Gastrocnemius medialis (tissue), 4 donors: ENCODE data around the gene FUS.

Source experiments
- POLR2A ChIP-seq, 2 donors: fragments of 450-650 bp; IDR thresholded peaks; one replicate each; pipeline ENCODE4 v1.6.1; 2017; ENCODE audit warnings: antibody characterized with exemption in 2 of 2, mild to moderate bottlenecking in 2 of 2, moderate library complexity in 2 of 2
- TF ChIP-seq, protein P1 (sequence below), 5 experiments: fragments of 450-650 bp in 3 of 5; fragments of 200-600 bp in 2 of 5; sonication (generic) in 2 of 5; IDR thresholded peaks in 4 of 5; conservative IDR thresholded peaks in 1 of 5; 1 replicate in 4 of 5; 2 replicates in 1 of 5; pipeline ENCODE4 v1.5.1; 2016 to 2019; ENCODE audit warnings: antibody characterized with exemption in 5 of 5, mild to moderate bottlenecking in 3 of 5, moderate library complexity in 3 of 5

DNA sequence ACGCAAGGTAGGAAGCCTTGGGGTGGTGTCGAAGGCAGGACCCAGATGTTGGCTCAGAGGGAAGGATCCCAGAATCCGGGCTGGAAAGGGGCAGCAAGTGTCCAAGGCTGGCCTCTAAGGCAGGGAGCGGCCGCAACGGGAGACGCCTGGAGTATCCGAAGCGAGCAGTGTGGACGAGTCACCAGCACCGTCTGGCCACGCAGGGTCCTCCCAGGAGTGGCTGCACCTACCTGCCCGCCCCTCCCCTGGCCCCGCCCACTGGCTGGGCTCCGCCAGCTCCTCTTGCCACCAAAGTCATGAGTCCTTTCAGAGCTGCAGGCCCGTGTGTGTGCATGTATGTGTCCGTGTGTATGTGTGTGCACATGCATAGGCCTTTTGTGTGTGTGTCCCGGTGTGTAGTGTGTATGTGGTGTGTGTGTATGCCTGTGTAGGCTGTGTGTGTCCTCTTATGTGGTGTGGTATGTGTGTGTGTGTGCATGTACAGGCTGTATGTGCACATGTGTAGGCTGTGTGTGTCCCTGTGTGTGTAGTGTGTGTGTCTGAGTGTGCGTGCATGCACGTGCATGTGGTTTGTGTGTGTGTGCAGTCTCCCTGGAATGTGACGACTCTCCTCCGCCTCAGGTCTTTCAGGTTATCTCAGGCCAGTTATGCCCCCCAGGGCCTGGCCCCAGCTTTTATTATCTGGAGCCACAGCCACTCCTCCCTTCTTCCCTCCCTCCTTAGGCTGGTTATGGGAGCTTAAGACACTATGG lies 44.2 kb upstream of the FUS start, which contains the start of gene PRSS8:
- TF ChIP-seq, protein P1, sequence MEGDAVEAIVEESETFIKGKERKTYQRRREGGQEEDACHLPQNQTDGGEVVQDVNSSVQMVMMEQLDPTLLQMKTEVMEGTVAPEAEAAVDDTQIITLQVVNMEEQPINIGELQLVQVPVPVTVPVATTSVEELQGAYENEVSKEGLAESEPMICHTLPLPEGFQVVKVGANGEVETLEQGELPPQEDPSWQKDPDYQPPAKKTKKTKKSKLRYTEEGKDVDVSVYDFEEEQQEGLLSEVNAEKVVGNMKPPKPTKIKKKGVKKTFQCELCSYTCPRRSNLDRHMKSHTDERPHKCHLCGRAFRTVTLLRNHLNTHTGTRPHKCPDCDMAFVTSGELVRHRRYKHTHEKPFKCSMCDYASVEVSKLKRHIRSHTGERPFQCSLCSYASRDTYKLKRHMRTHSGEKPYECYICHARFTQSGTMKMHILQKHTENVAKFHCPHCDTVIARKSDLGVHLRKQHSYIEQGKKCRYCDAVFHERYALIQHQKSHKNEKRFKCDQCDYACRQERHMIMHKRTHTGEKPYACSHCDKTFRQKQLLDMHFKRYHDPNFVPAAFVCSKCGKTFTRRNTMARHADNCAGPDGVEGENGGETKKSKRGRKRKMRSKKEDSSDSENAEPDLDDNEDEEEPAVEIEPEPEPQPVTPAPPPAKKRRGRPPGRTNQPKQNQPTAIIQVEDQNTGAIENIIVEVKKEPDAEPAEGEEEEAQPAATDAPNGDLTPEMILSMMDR (IDR thresholded peaks at IDR 0.05 in 4 of 5, conservative IDR thresholded peaks at IDR 0.05 in 1 of 5): no peak
- no peak for TF ChIP-seq POLR2A (IDR thresholded peaks at IDR 0.05)
